Transverse colon (tissue), 3 donors: ENCODE measurements around the gene BRINP2.
"Not testable (repeated sequence)": the region's sequence is repeated elsewhere in the genome, so short reads cannot be mapped to it uniquely, and the experiment has no call there.

Experiments used
- CTCF ChIP-seq, 5 experiments: fragments of 200-600 bp in 3 of 5; fragments of 450-650 bp in 2 of 5; sonication (generic) in 3 of 5; IDR thresholded peaks; 1 replicate in 2 of 5; 2 replicates in 3 of 5; pipeline ENCODE4 v1.5.1; 2016 to 2017; ENCODE audit warnings: antibody characterized with exemption in 5 of 5, inconsistent platforms in 3 of 5, mild to moderate bottlenecking in 2 of 5, moderate library complexity in 1 of 5
- EP300 ChIP-seq: sonication (generic); formaldehyde crosslinking; IDR thresholded peaks from one replicate; pipeline ENCODE4 v1.6.1; 2017; ENCODE audit warnings: antibody characterized with exemption, low read depth

- TF ChIP-seq CTCF (IDR thresholded peaks at IDR 0.05); EP300: not testable (repeated sequence)
These were observed 150.7 kb downstream of the BRINP2 start for GRCh38 chr1:177321434-177321833.
